Colon (tissue), 2 donors: ENCODE measurements around the gene SIX2.

Experiments used
- FAIRE-seq: peaks from 2 replicates; lab custom pipeline; 2012; peaks lifted over from hg19 to GRCh38; lab: Jason Lieb, UNC
- donor health status: control.
- donor health status: control.

The SIX2 gene

DNA sequence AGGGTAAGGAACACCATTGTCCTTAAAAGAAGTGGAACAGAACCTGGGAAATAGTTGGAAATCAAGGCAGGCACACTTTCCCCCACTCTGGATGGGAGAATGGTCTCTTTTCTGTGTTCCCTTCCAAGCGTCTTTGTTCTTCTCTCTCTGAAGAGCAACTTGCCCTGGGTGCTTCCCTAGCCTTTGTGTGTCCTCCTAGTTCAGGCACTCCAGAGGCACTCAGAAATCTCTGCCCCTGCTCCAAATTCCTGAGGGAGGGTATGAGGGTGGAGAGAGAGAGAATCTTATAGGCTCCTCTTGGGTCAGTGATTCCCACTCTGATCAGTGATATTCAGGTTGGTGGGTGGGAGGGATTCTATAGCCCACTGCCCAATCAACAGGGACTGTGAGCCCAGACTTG is 8.8 kb upstream of the SIX2 start:
- no peak for FAIRE-seq

- no peak for FAIRE-seq
Observed at GRCh38 chr2:45014831-45015230, 5.6 kb upstream of the SIX2 start.

- no peak for FAIRE-seq
Observed at GRCh38 chr2:45014016-45014702, 4.9 kb upstream of the SIX2 start.

DNA sequence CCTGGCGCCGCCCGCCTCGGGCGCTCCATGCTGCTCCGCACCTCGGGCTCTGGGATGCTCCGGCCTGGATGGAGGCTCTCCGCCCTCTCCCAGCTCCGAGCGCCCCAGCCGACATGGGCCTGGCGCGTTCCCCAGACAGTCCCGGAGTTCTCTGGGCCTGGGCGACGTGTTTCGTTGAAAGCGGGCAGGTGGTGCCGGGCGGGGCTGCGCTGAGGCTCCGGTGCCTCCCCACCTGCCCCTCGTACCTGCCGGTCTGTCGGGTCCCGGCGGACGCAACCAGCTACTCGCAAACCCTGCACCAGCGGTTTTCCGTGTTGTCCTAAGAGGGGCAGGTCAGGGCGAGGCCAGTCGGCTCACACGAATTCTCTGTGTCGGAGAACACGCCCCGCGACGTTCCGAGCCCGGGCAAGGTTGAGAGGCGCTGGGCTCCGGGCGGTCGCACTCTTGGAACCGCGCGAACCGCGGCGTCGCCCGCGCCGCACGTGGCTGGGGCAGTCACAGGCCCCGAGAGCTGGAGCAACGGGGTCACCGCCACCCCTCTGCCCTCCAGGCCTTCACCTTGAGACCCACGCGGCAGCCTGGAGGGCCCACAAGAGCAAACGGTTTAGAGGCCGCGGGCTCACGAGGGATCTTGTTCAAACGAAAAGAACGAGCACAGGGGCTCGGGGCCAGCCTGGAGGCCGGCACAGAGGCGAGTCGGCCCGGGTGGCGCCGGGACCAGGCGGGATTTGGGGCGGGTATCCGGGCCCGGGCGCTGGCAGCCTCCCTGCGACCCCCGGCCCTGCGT is 4.2 kb upstream of the SIX2 start:
- FAIRE-seq = no peak

DNA sequence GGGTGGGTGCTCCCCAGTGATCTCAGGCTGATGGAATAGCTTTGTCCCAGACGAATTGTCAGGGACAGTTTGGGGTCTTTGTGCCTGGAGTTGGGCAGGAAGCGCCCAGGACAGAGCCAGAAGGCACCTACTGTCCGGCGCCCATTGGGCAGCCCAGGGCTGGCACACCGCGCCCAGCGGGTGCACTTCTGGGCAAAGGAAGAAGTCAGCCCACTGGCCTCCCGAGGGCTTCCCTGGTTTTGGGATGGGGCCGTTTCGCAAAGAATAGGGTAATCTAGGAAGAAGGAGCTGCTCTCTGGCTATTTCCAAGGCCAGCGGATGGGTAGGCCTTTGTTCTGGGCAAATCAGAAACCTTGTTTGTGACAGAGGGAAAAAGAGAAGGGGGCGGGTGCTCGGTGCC is 3.5 kb upstream of the SIX2 start:
- FAIRE-seq = no peak

DNA sequence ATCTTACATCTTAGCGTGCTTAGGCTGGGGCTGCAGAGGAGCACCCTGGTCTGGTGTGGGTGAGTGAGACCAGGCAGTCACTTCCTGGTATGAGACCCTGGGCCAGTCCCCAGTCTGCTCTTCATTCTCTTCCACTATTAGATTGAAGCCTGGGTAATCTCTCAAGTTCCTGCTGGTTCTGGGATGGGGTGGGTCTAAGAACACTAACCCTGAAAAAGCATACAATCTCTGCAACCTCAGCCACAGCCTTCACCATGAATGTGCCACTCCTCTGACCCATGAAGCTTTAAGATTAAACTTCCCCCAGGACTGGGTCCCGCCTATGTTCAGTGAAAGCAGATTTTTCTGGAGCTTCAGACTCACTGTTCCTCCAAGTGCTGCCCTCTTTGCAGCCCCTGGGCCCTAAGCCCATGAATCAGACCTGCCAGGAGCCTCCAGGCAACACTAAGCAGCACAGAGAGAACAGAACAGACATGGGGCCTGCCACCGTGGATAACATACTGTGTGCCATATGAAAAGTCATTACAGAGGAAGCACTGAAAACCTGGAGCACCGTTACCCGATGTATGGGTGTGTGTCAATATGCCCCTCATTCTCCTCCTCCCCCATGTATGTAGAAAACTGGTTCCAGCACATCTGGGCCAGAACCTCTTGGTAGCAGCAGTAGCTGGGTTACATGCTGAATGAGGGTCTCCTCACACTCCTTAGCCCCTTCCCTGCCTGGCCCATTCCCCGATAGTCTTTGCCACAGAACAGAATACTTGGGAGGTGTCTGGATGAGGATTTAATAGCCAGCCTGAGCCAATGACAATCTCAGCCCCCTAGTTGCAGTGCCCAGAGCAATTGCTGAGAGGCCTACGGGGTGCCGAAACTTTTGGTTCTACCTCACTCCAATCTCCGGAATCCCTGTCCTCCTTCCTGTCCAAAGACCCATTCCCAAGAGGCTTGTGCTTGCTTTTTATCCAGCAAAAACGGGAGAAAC is 2.7 kb upstream of the SIX2 start:
- FAIRE-seq = no peak

DNA sequence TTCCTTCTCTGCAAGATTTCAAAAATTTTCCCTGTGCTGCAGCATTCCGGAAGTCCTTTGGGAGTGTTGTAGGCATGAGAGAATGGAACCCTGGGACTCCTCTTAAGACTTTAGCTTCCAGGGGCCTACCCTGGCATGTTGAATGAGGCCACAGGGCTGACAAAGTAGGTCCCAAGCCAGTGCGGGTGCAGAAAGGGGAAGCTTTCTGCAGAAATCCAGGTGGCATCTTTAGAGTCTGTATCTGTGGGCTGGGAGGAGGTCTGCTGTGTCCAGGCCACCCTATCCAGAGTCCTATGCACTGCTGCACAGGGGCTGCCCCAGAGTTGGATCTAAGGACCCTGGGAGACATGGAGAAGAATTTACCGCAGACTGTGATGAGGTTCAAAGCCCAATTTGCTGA is 1.9 kb upstream of the SIX2 start:
- no peak for FAIRE-seq

DNA sequence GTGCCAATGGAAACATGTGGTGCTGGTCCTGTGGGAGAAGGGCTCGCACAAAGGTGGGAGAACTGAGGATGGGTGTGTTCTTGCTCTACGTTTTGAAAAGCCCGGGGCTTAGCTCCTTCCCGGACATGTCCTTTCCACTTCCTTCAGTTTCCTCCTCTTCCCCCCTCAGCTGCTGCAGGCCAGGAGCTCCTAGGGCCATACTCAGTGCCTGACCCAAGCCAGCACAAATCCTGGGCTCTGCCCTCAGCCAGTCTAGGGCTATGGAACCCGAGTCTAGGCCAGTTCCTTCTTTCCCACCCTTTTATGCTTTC is 1.4 kb upstream of the SIX2 start:
- FAIRE-seq = no peak

DNA sequence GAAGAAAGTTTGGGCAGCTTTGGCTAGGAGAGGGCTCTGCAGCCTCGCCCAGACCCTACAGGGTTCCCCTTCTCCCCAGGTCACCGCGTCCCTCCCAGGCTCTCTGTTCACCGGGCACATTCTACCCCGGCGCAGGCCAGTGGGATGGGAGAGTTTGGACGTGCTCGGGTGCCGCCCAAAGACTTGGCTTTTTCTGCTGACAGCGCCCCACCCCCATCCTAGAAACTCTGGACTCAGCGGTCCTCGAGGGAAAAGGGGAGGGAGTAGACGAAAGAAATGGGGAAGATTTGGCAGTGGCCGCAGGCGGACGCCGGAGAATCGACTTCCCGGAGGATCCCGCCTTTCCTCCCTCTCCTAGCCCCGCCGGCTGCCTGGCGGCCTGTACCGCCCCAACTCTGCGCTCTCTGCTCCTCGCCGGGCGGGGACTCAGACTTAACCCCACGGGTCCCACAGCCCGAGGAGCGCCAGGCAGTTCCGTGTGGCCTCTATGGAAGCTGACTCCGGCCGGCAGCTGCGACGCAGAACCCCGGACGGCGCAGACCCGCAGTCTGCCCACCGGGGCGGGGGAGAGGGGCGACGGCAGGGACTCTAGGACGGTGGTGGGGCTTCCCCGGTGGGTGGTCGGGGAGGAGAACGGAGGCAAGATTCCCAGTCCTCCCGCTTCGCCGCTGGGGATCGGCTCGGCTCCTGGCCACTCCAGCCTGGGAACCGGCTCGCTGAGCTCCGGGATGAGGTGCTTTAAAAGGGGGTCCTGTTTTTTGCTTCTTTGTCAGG is 863 bp upstream of the SIX2 start:
- FAIRE-seq = no peak

- FAIRE-seq = no peak
Observed at GRCh38 chr2:45008296-45009129, 739 bp downstream of the SIX2 start.

- FAIRE-seq = no peak
Observed at GRCh38 chr2:45007961-45008295, 1.3 kb downstream of the SIX2 start.

DNA sequence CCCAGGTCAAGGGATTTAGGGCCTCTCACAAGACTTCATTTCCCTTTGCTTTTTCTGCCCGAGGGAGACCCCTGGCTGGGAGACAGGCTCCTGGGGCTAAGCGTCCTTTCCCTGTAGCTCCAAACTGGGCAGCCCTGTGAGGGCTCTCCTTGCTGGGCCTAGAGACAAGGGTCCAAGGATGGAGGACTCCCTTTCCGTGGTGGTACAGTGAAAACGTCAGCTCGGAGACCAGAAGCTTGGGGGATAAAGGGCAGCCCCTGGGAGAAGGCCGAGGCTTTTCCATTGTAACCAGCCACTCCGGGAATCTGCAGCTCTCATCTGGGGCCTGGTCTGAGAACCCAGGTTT is 2.3 kb downstream of the SIX2 start:
- no peak for FAIRE-seq

DNA sequence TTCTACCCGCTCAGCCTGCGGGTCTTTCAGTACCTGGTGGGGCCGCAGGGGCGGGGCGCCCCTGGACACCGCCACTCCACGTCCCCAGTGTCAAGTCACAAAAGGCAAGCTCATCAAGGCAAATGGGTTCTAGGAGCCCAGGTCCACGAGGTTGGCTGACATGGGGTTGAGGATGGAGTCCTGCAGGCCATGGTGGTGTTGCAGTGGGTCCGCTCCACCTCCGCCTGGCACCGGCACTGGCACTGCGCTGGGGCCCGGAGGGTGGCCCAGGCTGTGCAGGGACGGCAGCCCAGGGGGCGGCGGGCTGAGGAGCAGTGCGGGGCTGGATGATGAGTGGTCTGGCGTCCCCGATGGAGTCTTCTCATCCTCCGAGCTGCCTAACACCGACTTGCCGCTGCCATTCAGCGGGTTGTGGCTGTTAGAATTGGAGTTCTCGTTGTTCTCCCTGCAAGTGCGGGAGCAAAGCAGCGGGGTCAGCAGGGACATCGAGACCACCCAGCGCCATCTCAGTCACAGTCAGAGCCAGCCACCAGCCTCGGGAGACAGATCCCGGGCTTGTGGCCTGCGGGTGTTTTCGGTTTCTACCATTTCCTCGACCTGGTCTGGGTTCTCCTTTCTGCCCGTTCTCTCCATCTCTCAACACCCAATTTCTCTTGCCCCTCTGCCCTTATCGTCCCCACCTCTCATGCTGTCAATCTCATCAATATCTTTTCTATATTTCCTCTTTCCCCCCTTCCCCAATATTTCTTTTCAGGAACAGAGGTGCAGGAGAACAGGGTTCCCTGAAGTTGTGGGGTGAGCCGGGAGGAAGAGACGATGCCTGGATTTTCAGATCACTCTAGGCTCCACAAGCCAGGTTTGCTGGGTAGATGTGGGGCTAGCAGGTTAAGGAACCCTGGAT is 3.0 kb downstream of the SIX2 start:
- no peak for FAIRE-seq

GRCh38 chr2:45005261-45006002 is 3.8 kb downstream of the SIX2 start:
- no peak for FAIRE-seq

DNA sequence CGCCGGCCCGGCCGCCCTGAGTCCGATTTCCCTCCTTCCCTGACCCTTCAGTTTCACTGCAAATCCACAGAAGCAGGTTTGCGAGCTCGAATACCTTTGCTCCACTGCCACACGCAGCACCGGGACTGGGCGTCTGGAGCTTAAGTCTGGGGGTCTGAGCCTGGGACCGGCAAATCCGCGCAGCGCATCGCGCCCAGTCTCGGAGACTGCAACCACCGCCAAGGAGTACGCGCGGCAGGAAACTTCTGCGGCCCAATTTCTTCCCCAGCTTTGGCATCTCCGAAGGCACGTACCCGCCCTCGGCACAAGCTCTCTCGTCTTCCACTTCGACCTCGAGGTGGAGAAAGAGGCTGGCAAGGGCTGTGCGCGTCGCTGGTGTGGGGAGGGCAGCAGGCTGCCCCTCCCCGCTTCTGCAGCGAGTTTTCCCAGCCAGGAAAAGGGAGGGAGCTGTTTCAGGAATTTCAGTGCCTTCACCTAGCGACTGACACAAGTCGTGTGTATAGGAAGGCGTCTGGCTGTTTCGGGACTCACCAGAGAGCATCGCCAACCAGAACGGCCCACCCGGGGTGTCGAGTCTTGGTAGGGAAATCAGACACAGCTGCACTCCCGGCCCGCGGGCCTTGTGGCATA is 4.6 kb downstream of the SIX2 start:
- FAIRE-seq = no peak

DNA sequence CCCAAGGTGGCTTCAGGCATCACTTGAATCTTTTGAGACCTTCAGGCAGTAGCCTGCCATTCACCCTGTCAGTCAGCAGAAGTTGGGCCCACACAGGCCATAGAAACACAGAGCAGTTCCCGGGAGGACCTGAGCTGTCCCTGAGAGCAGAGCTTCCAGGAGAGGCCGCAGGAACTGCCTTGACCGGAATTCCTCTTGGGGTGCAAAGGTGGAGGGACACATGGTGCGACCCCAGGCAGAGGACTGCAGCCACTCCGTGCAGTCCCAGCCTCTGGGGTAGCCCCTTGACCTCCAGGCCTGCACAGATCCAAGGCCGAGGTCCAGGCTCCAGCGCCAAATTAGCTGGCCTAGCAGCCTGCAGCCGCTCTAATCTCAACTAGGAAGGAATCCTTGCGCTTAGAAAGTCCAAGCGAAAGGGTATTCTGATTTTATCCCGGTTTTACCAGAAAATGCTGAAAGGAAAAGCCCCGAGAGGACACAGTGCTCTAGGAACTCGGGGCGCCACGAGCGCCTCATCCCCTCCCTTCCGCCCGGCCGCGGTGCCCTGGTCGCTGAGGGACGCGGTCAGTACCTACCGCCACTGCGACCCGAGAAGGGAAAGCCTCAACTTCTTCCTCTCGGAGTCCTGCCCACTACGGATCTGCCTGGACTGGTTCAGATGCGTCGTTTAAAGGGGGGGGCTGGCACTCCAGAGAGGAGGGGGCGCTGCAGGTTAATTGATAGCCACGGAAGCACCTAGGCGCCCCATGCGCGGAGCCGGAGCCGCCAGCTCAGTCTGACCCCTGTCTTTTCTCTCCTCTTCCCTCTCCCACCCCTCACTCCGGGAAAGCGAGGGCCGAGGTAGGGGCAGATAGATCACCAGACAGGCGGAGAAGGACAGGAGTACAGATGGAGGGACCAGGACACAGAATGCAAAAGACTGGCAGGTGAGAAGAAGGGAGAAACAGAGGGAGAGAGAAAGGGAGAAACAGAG is 5.4 kb downstream of the SIX2 start:
- no peak for FAIRE-seq

DNA sequence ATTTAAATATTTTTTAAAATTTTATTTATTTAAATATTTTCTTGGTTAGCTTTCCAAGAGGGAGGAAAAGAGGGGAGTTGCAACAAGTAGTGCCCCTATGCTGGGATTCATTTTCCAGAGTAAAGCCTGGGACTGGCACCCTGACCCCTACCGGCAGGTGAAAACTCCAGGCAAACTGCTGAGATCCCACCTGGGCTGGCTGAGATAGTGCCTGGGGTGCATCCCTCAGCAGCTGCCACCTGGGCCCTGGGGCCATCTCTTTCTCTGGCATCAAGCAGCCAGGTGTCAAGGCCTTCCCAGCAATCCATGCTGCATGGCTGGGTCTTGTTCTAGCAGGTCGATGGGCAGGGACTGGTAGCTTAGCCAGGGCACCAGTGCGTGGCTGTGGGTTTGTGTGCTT is 6.6 kb downstream of the SIX2 start:
- no peak for FAIRE-seq

- no peak for FAIRE-seq
Observed at GRCh38 chr2:45001869-45002385, 7.3 kb downstream of the SIX2 start.
